ENCODE measurements around the gene CXCL14.

Gene CXCL14, protein sequence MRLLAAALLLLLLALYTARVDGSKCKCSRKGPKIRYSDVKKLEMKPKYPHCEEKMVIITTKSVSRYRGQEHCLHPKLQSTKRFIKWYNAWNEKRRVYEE

DNA sequence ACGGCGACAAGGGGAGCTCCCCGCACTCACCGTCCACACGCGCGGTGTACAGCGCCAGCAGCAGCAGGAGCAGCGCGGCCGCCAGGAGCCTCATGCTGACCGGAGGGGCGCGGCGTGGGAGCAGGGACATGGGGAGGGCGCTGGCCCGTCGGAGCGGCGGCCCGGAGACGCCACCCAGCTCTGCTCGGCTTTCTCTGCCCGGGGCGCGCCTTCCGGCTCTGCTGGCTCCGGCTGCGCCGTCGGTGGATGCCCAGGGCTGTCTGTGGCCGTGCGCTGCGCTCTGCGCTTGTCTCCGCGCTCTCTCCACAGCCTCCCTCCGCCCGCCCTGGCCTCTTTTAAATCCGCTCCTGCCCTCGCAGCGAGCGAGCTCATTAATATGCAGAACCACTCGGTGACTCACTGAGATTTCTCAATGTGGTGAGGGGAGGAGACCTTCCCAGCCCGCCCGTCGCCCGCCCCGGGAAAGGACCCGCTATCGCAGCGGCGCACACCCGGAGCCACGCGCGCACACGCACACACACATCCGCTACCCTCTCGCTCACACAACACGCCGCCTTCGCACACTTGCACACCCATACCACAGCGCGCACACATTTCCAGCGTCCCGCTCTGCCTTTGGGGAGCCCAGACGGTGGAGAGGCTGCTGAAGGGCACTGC lies at the start of gene CXCL14:
TSS of gene CXCL14 (minus strand) at position 307 of the 657 bp plus-strand sequence. CDS start at position 94, 213 bp downstream.
- peak; percentile 92 for DNase-seq (ENCODE audit: low read depth)
- peak within 1 kb of the TSS; percentile 36 for H3K4me3 ChIP-seq (ENCODE audit: low read length)
- TF ChIP-seq, protein P1, sequence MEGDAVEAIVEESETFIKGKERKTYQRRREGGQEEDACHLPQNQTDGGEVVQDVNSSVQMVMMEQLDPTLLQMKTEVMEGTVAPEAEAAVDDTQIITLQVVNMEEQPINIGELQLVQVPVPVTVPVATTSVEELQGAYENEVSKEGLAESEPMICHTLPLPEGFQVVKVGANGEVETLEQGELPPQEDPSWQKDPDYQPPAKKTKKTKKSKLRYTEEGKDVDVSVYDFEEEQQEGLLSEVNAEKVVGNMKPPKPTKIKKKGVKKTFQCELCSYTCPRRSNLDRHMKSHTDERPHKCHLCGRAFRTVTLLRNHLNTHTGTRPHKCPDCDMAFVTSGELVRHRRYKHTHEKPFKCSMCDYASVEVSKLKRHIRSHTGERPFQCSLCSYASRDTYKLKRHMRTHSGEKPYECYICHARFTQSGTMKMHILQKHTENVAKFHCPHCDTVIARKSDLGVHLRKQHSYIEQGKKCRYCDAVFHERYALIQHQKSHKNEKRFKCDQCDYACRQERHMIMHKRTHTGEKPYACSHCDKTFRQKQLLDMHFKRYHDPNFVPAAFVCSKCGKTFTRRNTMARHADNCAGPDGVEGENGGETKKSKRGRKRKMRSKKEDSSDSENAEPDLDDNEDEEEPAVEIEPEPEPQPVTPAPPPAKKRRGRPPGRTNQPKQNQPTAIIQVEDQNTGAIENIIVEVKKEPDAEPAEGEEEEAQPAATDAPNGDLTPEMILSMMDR (IDR thresholded peaks at IDR 0.05; ENCODE audit: insufficient read depth, low read depth, low read length, missing control alignments): no peak

DNA sequence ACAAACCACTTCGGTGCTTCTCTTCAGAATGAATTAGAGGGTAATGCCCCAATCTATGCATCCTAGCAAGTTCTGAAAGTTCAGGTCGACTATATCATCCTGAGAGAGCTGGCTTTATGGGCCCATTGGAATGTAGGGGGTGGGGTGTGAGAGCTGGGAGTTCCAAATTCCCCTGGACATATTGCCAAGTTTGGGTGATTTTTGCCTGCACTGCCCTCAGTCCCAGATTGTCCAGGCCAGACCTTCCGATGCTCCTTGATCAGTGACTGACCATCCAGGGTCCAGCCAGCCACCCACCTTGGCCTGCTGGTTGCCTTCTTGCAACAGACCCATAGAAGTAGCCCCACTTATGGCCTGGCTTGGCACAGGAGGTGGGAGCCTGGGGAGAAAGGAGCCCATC lies 47.8 kb upstream of the CXCL14 start:
- TF ChIP-seq, protein P1 (IDR thresholded peaks at IDR 0.05; ENCODE audit: insufficient read depth, low read depth, low read length, missing control alignments): no peak
- H3K4me3 ChIP-seq (ENCODE audit: low read length): no peak overlapping the region
- DNase-seq (ENCODE audit: low read depth): no peak

DNA sequence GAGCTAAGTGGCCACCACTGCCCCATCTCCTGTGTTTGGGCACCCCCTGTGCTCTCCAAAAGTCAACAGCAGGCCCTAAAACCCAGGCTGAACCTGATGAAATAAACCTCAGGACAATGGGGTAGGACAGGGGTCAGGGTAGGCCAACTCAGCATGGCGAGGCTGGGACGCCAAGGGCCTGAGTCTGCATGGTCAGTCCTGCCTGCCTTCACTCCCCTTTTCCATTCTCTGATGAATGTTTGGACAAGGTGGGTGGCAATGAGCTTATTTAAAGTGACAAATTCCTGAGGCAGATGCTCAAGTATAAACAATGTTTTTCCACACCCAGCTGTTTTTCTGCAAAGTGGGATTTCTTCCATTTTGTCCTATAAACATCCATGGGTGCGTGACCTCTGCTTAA lies 47.2 kb upstream of the CXCL14 start:
- TF ChIP-seq, protein P1 (IDR thresholded peaks at IDR 0.05; ENCODE audit: insufficient read depth, low read depth, low read length, missing control alignments): no peak
- DNase-seq (ENCODE audit: low read depth): no peak
- H3K4me3 ChIP-seq (ENCODE audit: low read length): no peak overlapping the region

DNA sequence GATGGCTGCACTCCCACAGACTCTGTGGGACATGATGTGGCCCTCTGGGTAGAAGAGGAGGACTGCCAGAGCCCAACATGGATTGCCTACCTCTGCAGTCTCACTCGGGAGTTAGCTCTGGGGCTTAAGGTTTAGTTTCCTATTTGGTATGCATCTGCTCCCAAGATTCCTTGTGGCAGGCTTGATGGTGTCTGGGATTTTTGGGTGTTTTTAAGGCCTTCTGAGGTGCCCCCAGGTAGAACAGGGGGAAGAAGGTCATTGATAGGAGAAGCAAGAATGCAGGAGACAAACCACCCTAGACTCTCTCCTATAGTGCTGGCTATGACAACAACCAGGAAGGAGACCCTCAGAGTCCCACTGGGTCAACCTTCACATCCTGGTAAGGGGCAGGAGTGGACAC lies 46.7 kb upstream of the CXCL14 start:
- H3K4me3 ChIP-seq (ENCODE audit: low read length): no peak overlapping the region
- no peak for DNase-seq (ENCODE audit: low read depth)
- TF ChIP-seq, protein P1 (IDR thresholded peaks at IDR 0.05; ENCODE audit: insufficient read depth, low read depth, low read length, missing control alignments): no peak

DNA sequence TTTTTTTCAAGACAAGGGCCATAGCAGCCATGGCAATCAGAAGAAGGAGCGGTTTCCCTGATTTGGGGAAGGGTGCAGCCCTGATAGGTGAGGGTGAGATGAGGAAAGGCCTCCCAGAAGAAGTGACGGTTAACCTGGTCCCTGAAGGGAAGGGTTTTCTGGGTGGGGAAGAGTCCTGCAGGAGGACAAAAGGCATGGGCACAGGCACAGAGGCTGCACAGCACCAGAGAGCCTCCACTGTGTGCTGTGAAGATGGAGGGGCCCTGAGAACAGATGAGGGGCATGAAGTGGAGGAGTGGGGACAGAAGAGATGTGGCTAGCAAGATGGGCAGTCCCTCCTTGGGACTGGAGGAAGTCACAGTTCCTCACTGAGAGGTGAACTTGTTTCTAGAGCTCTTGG lies 46.3 kb upstream of the CXCL14 start:
- no peak for DNase-seq (ENCODE audit: low read depth)
- TF ChIP-seq, protein P1 (IDR thresholded peaks at IDR 0.05; ENCODE audit: insufficient read depth, low read depth, low read length, missing control alignments): no peak
- no peak overlapping the region for H3K4me3 ChIP-seq (ENCODE audit: low read length)

DNA sequence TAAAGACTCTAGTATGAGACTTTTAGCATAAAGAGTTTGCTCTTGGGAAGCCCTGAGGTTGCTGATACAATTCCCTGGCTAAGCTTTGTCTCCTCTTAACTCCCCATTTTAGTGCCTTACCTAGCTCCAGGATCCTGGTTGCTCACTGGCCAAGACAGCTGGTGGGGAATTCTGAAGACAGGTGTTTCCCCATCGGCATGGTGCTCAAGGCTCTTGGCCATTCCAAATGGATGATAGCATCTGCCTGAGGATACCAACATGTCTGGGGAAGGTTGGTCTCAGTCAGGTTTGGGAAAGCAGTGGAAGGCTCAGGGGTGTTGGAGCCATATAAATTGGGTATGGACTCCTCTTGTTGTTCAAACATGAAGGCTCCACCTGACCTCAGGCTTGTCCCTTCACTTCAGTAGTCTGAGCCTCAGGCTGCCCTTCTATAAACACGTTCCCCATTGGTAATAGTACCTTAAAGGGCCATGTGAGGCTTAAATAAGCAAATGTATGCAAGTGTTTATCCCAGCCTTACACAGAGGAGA lies 44.5 kb upstream of the CXCL14 start:
- TF ChIP-seq, protein P1 (IDR thresholded peaks at IDR 0.05; ENCODE audit: insufficient read depth, low read depth, low read length, missing control alignments): no peak
- no peak for DNase-seq (ENCODE audit: low read depth)
- no peak overlapping the region for H3K4me3 ChIP-seq (ENCODE audit: low read length)

Data from epithelial cell of esophagus (primary cell).